Measurements from ENCODE around the gene BCAM.

The BCAM gene

GRCh38 chr19:44840811-44841210 lies 31.9 kb downstream of the BCAM start:
- H3K27ac ChIP-seq, result no peak overlapping the region
- no peak for TF ChIP-seq CTCF (conservative IDR thresholded peaks at IDR 0.05)

GRCh38 chr19:44841231-44841630 lies 32.3 kb downstream of the BCAM start:
- TF ChIP-seq CTCF (conservative IDR thresholded peaks at IDR 0.05), result no peak
- no peak overlapping the region for H3K27ac ChIP-seq

- no peak for TF ChIP-seq CTCF (conservative IDR thresholded peaks at IDR 0.05)
- H3K27ac ChIP-seq, result peak overlapping the region; percentile 97
Observed at GRCh38 chr19:44845286-44845611, 36.3 kb downstream of the BCAM start.

- peak within 1 kb of the TSS; percentile 97 for H3K27ac ChIP-seq
- TF ChIP-seq CTCF (conservative IDR thresholded peaks at IDR 0.05), result peak; percentile 69
Observed at GRCh38 chr19:44845612-44846454, 36.9 kb downstream of the BCAM start, which contains the start of gene NECTIN2. NECTIN2 (plus strand) TSS chr19:44846297; CDS start chr19:44846526, 229 bp downstream.

GRCh38 chr19:44846455-44847143 lies 37.7 kb downstream of the BCAM start:
- no peak for TF ChIP-seq CTCF (conservative IDR thresholded peaks at IDR 0.05)
- peak overlapping the region; percentile 97 for H3K27ac ChIP-seq

GRCh38 chr19:44847144-44848035 lies 38.5 kb downstream of the BCAM start:
- TF ChIP-seq CTCF (conservative IDR thresholded peaks at IDR 0.05), result no peak
- peak overlapping the region; percentile 97 for H3K27ac ChIP-seq

All from VCaP (cell line).